ENCODE results near the gene CNTN4. TPM values are rescaled to one million over a fixed set of nuclear protein-coding genes. Genes with fewer than 3 reads are reported as not detected.

The CNTN4 gene
- total RNA-seq, 3 donors from 2014 or later (not counting 1 experiment from before 2014, with no cell fraction given), result not detected

DNA sequence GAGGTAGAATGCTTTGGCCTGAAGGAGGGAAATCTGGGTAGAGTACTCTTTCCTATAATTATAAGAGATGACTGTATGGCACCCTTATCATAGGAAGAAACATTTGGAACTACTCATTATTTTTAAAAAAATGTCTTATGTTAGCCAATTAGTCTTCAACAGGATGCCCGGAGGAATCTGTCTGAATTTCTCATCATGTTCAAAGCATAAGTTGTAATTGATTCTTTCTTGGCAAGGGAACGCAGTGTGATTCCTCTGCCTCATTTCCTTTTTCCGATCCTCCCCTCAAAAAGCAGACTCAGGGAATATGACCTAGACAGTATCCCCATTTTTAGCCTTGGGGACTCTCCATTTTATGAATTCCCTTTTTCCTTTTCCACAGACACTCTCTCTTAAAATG, 846.5 kb downstream of the CNTN4 start:
- intact Hi-C loops (cut with micrococcal nuclease), result no loop called here
- DNase-seq (no peak), ATAC-seq (no peak)
- Mint-ChIP-seq H3K4me1 (no peaks in the 10 kb centered on the region), H3K27ac (no peak overlapping the region), H3K4me3 (no peak overlapping the region), H3K27me3 (ENCODE audit: low read depth in 2 of 2) (peaks cover 13 to 15% of the 10 kb centered on the region in 2 donors), H3K9me3 (no peaks in the 10 kb centered on the region), H3K36me3 (no peaks in the 10 kb centered on the region)
- Histone ChIP-seq H3K4me1 (ENCODE audit: control insufficient read depth, insufficient read depth, low read length) (no peaks in the 10 kb centered on the region), H3K9me3 (ENCODE audit: control insufficient read depth, insufficient read depth, low read length) (no peaks in the 10 kb centered on the region), H3K4me3 (ENCODE audit: low read length) (no peak overlapping the region), H3K36me3 (ENCODE audit: control insufficient read depth, insufficient read depth, low read length) (no peaks in the 10 kb centered on the region), H3K27ac (ENCODE audit: low read length) (no peak overlapping the region), H3K27me3 (ENCODE audit: control insufficient read depth, insufficient read depth, low read length) (no peaks in the 10 kb centered on the region)
- 92% methylated on average over 3 of the region's 3 CpGs for WGBS (ENCODE audit: insufficient coverage)
- TF ChIP-seq, protein P1, sequence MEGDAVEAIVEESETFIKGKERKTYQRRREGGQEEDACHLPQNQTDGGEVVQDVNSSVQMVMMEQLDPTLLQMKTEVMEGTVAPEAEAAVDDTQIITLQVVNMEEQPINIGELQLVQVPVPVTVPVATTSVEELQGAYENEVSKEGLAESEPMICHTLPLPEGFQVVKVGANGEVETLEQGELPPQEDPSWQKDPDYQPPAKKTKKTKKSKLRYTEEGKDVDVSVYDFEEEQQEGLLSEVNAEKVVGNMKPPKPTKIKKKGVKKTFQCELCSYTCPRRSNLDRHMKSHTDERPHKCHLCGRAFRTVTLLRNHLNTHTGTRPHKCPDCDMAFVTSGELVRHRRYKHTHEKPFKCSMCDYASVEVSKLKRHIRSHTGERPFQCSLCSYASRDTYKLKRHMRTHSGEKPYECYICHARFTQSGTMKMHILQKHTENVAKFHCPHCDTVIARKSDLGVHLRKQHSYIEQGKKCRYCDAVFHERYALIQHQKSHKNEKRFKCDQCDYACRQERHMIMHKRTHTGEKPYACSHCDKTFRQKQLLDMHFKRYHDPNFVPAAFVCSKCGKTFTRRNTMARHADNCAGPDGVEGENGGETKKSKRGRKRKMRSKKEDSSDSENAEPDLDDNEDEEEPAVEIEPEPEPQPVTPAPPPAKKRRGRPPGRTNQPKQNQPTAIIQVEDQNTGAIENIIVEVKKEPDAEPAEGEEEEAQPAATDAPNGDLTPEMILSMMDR (IDR thresholded peaks at IDR 0.05), result no peak

DNA sequence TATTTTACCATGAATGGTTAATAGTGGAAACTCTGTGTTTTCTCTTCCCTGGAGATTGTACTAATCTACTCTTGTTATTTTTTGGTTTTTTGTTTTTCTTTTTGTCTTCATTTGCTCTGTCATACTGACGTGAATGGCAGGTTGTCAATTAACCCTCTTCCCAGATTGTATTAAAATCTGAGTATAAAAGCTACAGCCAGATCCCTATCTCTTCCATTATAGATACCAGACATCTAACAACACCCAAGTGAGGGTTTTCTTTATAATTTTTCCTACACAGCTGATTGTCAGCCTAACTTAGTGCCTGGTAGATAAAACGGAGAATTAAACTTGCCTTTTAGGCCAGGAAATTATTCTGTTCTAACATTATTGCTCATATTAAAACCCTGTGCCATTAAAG, 848.9 kb downstream of the CNTN4 start:
- no peaks in the 10 kb centered on the region for H3K4me1 Mint-ChIP-seq

GRCh38 chr3:2948882-2949281, 850.2 kb downstream of the CNTN4 start:
- intact Hi-C loops (cut with micrococcal nuclease), result no loop called here
- Mint-ChIP-seq H3K27me3 (ENCODE audit: low read depth in 2 of 2) (peaks cover 6 to 9% of the 10 kb centered on the region in 2 donors), H3K9me3 (no peaks in the 10 kb centered on the region), H3K4me3 (no peak overlapping the region), H3K4me1 (no peaks in the 10 kb centered on the region), H3K27ac (no peak overlapping the region), H3K36me3 (no peaks in the 10 kb centered on the region)
- Histone ChIP-seq H3K27me3 (ENCODE audit: control insufficient read depth, insufficient read depth, low read length) (no peaks in the 10 kb centered on the region), H3K4me1 (ENCODE audit: control insufficient read depth, insufficient read depth, low read length) (no peaks in the 10 kb centered on the region), H3K27ac (ENCODE audit: low read length) (no peak overlapping the region), H3K4me3 (ENCODE audit: low read length) (no peak overlapping the region), H3K36me3 (ENCODE audit: control insufficient read depth, insufficient read depth, low read length) (no peaks in the 10 kb centered on the region), H3K9me3 (ENCODE audit: control insufficient read depth, insufficient read depth, low read length) (no peaks in the 10 kb centered on the region)
- WGBS (ENCODE audit: insufficient coverage), result 100% methylated on average over 1 of the region's 1 CpG
- TF ChIP-seq, protein P1 (IDR thresholded peaks at IDR 0.05), result no peak
- DNase-seq, result no peak
- no peak for ATAC-seq

More for the DNA sequence above, 848.9 kb downstream of the CNTN4 start:
- H3K27me3 ChIP-seq (ENCODE audit: control insufficient read depth, insufficient read depth, low read length), result no peaks in the 10 kb centered on the region
- DNase-seq (no peak), ATAC-seq (no peak)
- Mint-ChIP-seq H3K27me3 (ENCODE audit: low read depth in 2 of 2) (peaks cover 4 to 9% of the 10 kb centered on the region in 2 donors), H3K4me3 (no peak overlapping the region), H3K36me3 (no peaks in the 10 kb centered on the region), H3K27ac (no peak overlapping the region), H3K9me3 (no peaks in the 10 kb centered on the region)
- no peaks in the 10 kb centered on the region for H3K4me1 ChIP-seq (ENCODE audit: control insufficient read depth, insufficient read depth, low read length)
- WGBS (ENCODE audit: insufficient coverage), result 100% methylated on average over 1 of the region's 2 CpGs
- H3K36me3 ChIP-seq (ENCODE audit: control insufficient read depth, insufficient read depth, low read length), result no peaks in the 10 kb centered on the region
- no peaks in the 10 kb centered on the region for H3K9me3 ChIP-seq (ENCODE audit: control insufficient read depth, insufficient read depth, low read length)
- no peak overlapping the region for H3K27ac ChIP-seq (ENCODE audit: low read length)
- TF ChIP-seq, protein P1 (IDR thresholded peaks at IDR 0.05), result no peak
- H3K4me3 ChIP-seq (ENCODE audit: low read length), result no peak overlapping the region
- intact Hi-C loops (cut with micrococcal nuclease), result no loop called here

- no peak for ATAC-seq
- Mint-ChIP-seq H3K36me3 (no peaks in the 10 kb centered on the region), H3K9me3 (no peaks in the 10 kb centered on the region), H3K27me3 (ENCODE audit: low read depth in 2 of 2) (peaks cover 6 to 9% of the 10 kb centered on the region in 2 donors), H3K27ac (no peak overlapping the region), H3K4me1 (no peaks in the 10 kb centered on the region), H3K4me3 (no peak overlapping the region)
- Histone ChIP-seq H3K27me3 (ENCODE audit: control insufficient read depth, insufficient read depth, low read length) (no peaks in the 10 kb centered on the region), H3K36me3 (ENCODE audit: control insufficient read depth, insufficient read depth, low read length) (no peaks in the 10 kb centered on the region), H3K9me3 (ENCODE audit: control insufficient read depth, insufficient read depth, low read length) (no peaks in the 10 kb centered on the region), H3K27ac (ENCODE audit: low read length) (no peak overlapping the region), H3K4me1 (ENCODE audit: control insufficient read depth, insufficient read depth, low read length) (no peaks in the 10 kb centered on the region), H3K4me3 (ENCODE audit: low read length) (no peak overlapping the region)
- 88% methylated on average over 2 of the region's 2 CpGs for WGBS (ENCODE audit: insufficient coverage)
- TF ChIP-seq, protein P1 (IDR thresholded peaks at IDR 0.05), result no peak
- intact Hi-C loops (cut with micrococcal nuclease), result no loop called here
- DNase-seq, result no peak
Observed at GRCh38 chr3:2950159-2950558, 851.5 kb downstream of the CNTN4 start.
